Amniotic epithelial cell (primary cell): ENCODE measurements around the gene SHROOM2.

Experiments used
- DNase-seq: peaks from one replicate; pipeline ENCODE4 v3.0.0-alpha.2; 2010; ENCODE audit warnings: low read depth

SHROOM2 gene

GRCh38 chrX:9864011-9864410 is 77.8 kb downstream of the SHROOM2 start:
- no peak for DNase-seq

- DNase-seq = peak; percentile 72
Observed at GRCh38 chrX:9865804-9866472, 79.7 kb downstream of the SHROOM2 start.

DNA sequence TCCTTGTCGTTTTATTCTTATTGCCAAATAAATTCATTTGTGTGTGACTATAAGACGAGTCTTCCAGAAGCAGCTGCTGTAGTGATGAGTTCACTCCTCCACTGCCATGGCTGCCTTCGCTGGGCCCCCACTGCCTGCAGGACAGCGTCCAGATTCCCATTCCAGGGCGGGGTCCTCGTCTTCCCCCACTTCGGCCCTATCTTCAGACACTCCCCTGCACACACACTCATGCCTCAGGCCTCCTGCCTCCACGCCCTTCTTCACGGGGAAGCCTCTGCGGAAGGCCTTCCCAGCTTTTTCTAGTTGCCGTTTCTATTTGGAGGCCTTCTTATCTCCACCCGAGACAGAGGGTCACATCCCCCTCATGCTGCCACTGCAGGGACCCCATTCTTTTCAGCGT is 80.4 kb downstream of the SHROOM2 start:
- DNase-seq = peak; percentile 73

- no peak for DNase-seq
Observed at GRCh38 chrX:9867226-9867625, 81.0 kb downstream of the SHROOM2 start.

DNA sequence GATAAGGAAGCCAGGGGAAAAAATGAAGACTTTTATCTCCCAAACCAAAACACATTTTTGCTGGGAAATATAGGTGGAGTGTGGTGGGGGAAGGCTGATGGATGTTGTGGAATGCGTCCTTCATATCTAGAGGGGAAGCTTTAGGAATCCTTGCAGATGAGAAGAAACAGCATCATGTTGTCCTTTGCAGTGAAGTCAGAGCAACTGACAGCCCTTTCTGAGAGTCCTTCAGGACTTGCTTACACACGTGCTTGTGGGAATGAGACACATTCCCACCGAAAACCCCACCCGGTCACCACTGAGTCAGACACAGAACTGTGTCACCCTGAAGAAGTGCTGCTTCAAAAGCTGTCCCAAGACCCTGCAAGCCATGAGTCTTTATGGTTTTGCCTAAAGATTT is 81.5 kb downstream of the SHROOM2 start:
- peak; percentile 84 for DNase-seq

DNA sequence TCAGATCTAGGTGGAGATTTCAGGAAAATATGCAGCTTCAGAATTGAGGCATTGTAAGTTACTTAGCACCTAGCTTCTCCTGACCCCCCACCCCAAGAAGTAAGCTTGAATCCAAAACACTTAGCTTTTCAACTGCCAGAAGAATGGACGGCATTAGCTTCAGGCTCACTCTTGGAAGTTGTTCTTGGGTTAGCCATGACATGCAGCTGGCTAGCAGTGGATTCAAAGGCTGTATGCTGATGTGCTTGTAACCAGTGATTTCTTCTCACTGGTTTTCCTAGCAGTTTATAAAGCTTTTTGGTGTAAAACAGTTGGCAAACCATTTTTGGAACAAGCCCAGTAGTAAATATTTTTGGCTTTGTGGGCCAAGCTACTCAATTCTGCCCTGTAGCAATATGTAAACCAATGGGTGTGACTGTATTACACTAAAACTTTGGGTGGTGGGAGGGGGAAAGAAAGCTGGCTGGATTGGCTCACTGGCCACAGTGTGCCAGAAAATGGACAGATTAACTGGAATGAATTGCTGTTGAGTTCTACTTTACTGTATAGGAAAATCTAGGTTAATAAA is 85.6 kb downstream of the SHROOM2 start:
- DNase-seq = no peak

GRCh38 chrX:9873360-9873759 is 87.1 kb downstream of the SHROOM2 start:
- DNase-seq = no peak

DNA sequence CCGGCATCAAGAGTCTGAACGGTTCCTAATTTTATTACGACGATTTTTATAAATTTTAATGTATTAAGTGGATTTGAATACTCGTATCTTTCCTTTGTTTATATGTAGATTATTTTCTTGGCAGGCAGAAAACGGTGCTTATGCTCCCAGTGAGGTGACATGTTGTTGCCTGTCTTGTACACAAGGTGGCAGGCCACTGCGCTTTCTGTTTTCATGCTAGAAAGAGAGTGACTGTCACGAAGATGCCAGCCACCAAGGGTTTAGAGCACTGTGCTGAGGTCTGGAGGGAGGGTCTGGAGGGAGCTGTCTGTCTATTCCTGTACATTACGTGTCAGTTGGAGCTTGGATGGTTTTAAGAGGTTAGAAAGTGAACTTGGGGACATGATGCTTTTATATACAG is 87.7 kb downstream of the SHROOM2 start:
- no peak for DNase-seq

GRCh38 chrX:9874483-9874882 is 88.3 kb downstream of the SHROOM2 start:
- no peak for DNase-seq

DNA sequence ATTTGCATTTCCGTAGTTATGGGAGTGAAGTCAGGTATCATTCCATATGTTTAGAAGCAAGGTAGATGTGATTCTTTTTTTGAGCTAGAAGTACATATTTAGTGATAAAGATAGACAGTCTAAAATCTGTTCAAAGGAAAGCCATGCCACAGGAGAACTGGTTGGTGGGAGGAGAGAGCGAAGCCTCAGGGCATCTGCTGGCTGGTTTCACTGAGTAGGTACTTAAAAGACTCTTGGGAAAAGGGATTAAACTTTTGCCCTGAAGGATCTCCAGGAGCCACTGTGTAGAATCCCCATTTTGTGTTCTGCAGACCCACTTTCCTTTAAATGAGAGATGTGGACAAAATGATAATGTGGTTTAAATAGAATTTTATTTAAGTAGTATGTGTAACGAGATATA is 89.6 kb downstream of the SHROOM2 start:
- no peak for DNase-seq

DNA sequence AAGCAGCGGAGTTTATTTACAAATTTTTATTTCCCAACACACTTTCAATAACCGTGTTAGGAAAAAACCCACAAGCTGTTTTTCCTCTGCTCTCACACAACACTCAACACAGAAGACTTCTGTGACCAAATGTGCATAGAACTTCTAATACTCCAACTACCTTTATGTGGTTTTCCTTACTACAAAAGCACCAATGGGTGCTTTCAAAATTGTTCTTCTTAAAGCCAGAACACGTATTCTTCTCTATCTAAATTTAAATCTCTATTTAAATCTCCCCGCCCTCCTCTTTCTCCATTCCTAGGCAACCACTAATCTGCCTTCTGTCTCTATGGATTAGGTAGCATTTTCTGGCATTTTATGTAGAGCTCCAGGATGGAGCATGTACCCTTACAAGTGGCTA is 90.0 kb downstream of the SHROOM2 start:
- DNase-seq = no peak

DNA sequence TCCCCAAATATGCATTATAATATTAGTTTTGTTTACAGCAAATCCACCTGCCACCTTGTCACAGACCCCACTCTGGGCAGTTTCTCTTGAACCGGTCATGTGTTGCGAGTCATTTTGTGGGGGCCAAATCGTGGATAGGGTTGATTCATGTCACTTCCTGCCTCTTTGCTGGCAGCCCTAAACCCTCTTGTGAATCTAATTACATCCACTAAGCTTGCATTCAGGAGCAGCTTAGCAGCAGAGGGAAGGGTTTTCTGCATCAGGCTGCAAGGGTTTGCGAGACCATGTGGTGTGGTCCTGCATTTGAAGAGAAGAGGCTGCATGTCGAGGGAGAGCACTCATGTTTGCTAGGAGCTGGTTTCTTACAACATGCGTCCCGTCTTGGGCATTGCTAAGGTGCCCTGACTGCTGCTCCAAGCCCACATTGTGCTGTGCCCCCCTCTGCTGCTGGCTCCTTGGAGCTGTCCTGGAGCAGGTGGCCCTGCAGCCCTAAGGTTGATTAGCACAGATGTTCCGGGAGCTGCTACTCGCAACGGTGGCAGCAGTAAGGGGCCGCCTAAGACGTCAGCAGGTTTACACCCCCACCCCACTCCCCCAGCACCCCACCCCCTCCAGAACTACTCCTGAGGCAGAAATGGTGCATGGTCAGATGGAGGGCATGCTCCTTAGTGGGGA is 92.1 kb downstream of the SHROOM2 start:
- DNase-seq = no peak

GRCh38 chrX:9880237-9880636 is 94.0 kb downstream of the SHROOM2 start:
- DNase-seq = no peak

- no peak for DNase-seq
Observed at GRCh38 chrX:9880870-9881269, 94.6 kb downstream of the SHROOM2 start.

DNA sequence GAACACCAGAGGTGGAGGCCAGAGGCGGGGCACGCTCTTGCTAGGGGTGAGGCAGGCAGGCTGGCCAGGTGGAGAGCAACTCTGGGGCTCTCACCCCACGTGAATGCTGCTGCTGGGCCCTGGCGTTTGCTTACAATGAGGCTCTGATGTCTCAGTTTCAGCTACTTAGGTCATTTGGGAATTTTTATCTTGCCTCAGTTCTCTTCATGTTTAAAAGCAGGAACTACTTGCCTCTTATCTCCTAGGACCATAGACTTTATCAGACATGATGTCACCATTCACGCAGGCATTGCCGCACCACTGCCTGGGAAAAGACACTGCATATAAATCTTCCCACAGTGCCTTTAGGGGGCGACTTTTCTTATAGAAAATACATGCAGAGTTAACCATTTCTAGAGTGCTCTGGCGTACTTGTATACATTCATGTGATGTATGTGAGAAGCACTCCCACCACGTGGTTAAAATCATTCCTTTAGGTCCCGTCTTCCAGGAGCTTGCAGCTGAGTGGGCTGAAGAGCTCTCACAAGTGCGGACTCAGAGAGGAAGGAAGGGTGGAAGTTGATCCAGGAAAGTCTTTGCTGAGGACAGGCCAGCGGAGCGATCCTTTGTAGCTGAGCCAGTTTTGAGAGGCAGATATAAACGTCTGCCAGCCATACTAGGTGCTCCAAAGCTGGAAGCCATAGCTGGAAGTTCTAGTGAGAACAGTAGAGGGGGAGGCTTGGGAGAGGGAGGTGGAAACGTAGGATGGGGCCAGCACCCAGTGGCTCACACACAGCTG is 96.6 kb downstream of the SHROOM2 start:
- peak; percentile 79 for DNase-seq

GRCh38 chrX:9884031-9884779 is 98.0 kb downstream of the SHROOM2 start:
- no peak for DNase-seq

DNA sequence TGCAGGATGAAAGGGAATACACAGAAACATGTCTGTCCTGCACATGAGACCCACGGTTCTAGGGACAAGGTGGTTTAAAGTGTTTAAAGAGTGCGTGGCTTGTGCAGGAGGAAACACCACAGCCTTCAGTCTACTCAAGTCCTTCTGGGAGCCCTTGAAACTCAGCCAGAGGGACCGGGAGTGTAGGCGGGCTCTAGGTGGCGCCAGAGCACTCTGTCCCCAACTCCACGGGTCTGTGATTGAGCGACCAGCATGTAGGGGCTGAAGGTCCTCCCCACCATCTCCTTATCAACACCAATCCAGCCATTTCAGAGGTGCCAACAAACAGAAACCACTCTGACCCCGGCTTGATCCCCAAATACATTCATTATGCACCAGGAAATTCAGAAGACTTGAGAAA is 98.9 kb downstream of the SHROOM2 start:
- peak; percentile 54 for DNase-seq

- DNase-seq = no peak
Observed at GRCh38 chrX:9887659-9888297, 101.5 kb downstream of the SHROOM2 start.

- DNase-seq = no peak
Observed at GRCh38 chrX:9888953-9889470, 102.8 kb downstream of the SHROOM2 start.

- DNase-seq = no peak
Observed at GRCh38 chrX:9890681-9891091, 104.5 kb downstream of the SHROOM2 start.

GRCh38 chrX:9895225-9895912 is 109.1 kb downstream of the SHROOM2 start:
- DNase-seq = no peak
